ENCODE data around the gene SSPN.

GRCh38 chr12:26283046-26283445 lies 87.7 kb downstream of the SSPN start:
- TF ChIP-seq CSRNP3 (CRISPR knock-in tag; IDR thresholded peaks at IDR 0.05), result no peak
- no peak for TF ChIP-seq ESRRG (CRISPR knock-in tag; IDR thresholded peaks at IDR 0.05)

Data from SK-N-SH treated with all-trans-retinoic acid at 6 μM for 48 hours (cell line).